GM19452 (cell line): ENCODE measurements around the gene SOWAHA.
A peak's percentile ranks its signal among the peaks of the same experiment; 100 is the strongest.
"Not testable (repeated sequence)": the region's sequence is repeated elsewhere in the genome, so short reads cannot be mapped to it uniquely, and the experiment has no call there.

ENCODE experiments used
- ATAC-seq: cut with Tn5 transposase; IDR thresholded peaks from one replicate; pipeline ENCODE4 v1.9.1; 2021; ENCODE audit not compliant: unreplicated experiment

The SOWAHA gene

GRCh38 chr5:132806804-132807162 lies 6.3 kb upstream of the SOWAHA start:
- ATAC-seq, result not testable (repeated sequence)

- ATAC-seq, result no peak
Observed at GRCh38 chr5:132807163-132807838, 5.8 kb upstream of the SOWAHA start.

GRCh38 chr5:132808448-132808847 lies 4.7 kb upstream of the SOWAHA start:
- ATAC-seq, result no peak

- no peak for ATAC-seq
Observed at GRCh38 chr5:132808866-132809265, 4.2 kb upstream of the SOWAHA start.

GRCh38 chr5:132810605-132811004 lies 2.5 kb upstream of the SOWAHA start:
- ATAC-seq, result no peak

- no peak for ATAC-seq
Observed at GRCh38 chr5:132812123-132812765, 858 bp upstream of the SOWAHA start.

GRCh38 chr5:132813599-132814502 lies 749 bp downstream of the SOWAHA start:
- ATAC-seq, result no peak

GRCh38 chr5:132814503-132815294 lies 1.6 kb downstream of the SOWAHA start:
- ATAC-seq, result no peak

- ATAC-seq, result no peak
Observed at GRCh38 chr5:132815454-132815853, 2.4 kb downstream of the SOWAHA start.

GRCh38 chr5:132816083-132816482 lies 3.0 kb downstream of the SOWAHA start:
- no peak for ATAC-seq

GRCh38 chr5:132816554-132816953 lies 3.5 kb downstream of the SOWAHA start:
- ATAC-seq, result no peak

GRCh38 chr5:132817011-132817410 lies 3.9 kb downstream of the SOWAHA start:
- no peak for ATAC-seq

GRCh38 chr5:132819468-132819867 lies 6.4 kb downstream of the SOWAHA start:
- no peak for ATAC-seq

- peak; percentile 86 for ATAC-seq
Observed at GRCh38 chr5:132820162-132820754, 7.2 kb downstream of the SOWAHA start.

- ATAC-seq, result no peak
Observed at GRCh38 chr5:132821350-132821749, 8.2 kb downstream of the SOWAHA start.

GRCh38 chr5:132821791-132822190 lies 8.7 kb downstream of the SOWAHA start:
- no peak for ATAC-seq

- ATAC-seq, result no peak
Observed at GRCh38 chr5:132822650-132823480, 9.8 kb downstream of the SOWAHA start.

GRCh38 chr5:132823481-132824050 lies 10.5 kb downstream of the SOWAHA start:
- no peak for ATAC-seq

- no peak for ATAC-seq
Observed at GRCh38 chr5:132824426-132824825, 11.3 kb downstream of the SOWAHA start.
